HG03575 (cell line): ENCODE measurements around the gene ARHGEF4.
"Not testable (repeated sequence)": the region's sequence is repeated elsewhere in the genome, so short reads cannot be mapped to it uniquely, and the experiment has no call there.

ENCODE experiments used
- ATAC-seq: cut with Tn5 transposase; IDR thresholded peaks from one replicate; pipeline ENCODE4 v1.9.1; 2021; ENCODE audit not compliant: unreplicated experiment, insufficient number of reproducible peaks, low FRiP score; ENCODE audit errors: extremely low read depth

The ARHGEF4 gene

GRCh38 chr2:130901061-130901460, 64.3 kb downstream of the ARHGEF4 start:
- no peak for ATAC-seq

GRCh38 chr2:130901626-130902025, 64.9 kb downstream of the ARHGEF4 start:
- ATAC-seq, result not testable (repeated sequence)

DNA sequence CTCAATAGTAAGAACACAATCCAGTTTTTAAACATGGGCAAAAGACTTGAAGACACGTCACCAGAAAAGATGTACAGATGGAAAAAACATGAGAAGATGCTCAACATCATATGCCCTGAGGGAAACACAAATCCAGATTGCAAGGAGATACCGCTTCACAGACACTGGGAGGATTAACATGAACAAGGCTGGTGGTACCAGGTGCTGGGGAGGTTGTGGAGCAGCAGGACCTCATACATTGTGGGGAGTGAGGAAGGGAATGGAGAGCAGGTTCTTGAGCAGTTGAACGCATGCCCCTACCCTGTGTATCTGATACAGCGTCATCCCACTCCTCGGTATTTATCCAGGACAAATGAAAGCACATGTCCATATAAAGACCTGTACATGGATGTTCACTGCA, 72.1 kb downstream of the ARHGEF4 start:
- no peak for ATAC-seq

- no peak for ATAC-seq
Measured at GRCh38 chr2:130910931-130911330, 74.2 kb downstream of the ARHGEF4 start.

GRCh38 chr2:130911482-130911881, 74.8 kb downstream of the ARHGEF4 start:
- ATAC-seq, result no peak

GRCh38 chr2:130911996-130912395, 75.3 kb downstream of the ARHGEF4 start:
- no peak for ATAC-seq

- ATAC-seq, result no peak
Measured at GRCh38 chr2:130912471-130912870, 75.8 kb downstream of the ARHGEF4 start.

- no peak for ATAC-seq
Measured at GRCh38 chr2:130913891-130914290, 77.2 kb downstream of the ARHGEF4 start.

DNA sequence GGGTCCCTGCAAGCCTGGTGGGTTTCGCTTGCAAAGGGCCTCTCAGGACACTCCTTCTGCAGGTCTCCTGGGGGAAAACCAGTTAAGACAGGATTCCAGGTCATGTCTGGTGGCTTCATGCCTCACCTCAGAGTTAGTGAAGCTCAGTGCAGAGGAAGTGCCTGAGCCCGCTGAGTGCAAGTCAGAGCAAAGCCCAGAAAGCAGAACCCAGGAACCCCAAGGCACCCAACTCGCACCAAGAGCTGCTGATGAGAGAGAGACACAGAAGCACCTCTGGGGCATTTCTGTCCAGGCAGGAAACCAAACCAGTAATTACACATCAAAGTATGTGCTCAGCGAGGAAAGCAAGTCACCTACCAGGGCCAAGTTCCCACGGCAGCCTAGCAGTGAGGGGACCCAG, 78.4 kb downstream of the ARHGEF4 start:
- no peak for ATAC-seq

GRCh38 chr2:130915595-130916437, 79.1 kb downstream of the ARHGEF4 start:
- ATAC-seq, result no peak

GRCh38 chr2:130916438-130916705, 79.7 kb downstream of the ARHGEF4 start:
- no peak for ATAC-seq

GRCh38 chr2:130917006-130917688, 80.4 kb downstream of the ARHGEF4 start:
- no peak for ATAC-seq

DNA sequence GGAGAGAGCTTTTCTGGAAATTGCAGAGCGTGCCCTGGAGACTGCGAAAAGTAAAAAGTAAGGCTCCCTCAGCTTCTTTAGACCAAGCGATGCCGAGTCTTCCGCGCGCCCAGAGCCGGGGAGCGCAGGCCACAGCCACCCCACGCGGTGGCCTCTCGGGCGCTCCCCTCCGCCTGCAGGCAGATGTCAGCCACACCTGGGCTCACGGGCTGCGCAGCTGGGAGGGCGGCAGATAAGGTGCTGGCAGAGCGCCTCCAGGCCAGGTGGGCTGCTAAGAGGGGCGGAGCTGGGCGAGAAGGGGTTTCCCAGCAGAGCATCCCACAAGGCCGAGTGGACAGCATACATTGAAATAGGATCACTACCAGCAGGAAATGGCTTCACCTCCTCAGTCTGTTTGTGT, 81.7 kb downstream of the ARHGEF4 start:
- no peak for ATAC-seq

GRCh38 chr2:130920415-130921163, 83.9 kb downstream of the ARHGEF4 start:
- no peak for ATAC-seq

GRCh38 chr2:130921164-130921476, 84.4 kb downstream of the ARHGEF4 start:
- no peak for ATAC-seq

DNA sequence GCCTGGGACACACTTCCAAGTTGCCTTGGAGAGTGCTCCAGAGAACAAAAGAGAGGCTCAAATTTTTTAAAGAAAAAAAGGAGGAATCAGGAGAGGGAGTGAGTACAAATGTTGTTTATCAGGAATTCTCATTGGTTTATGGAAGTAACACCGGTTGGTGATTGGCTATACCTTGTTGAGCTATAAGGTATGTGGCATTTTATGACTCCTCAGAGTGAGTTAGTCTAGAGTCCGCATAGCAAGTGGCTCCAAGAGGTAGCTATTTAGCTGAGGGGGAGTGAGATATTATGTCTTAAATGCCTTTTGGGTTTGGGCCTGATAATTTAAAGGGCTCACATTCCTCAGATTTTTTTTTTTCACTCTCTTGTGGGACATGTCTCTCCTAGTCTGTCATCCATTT, 85.7 kb downstream of the ARHGEF4 start:
- ATAC-seq, result no peak

DNA sequence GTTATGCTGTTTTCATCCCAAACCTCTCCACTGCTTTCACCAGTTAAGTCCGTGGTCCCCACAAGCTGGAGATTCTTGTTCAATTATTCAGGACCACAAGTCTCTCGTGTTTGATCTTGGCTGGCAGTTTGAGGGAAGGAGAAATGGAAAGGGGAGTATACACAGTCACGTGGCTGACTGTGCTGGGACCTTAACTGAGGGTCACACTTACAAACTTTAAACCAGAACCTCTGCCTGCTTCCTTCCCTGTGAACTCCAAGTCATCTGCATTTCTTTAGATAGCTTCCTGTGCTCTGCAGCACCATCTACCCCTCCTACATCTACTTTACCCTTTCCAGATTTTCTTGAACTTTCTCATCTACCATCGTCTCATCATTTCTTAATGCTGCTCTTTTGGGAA, 91.7 kb downstream of the ARHGEF4 start:
- no peak for ATAC-seq

DNA sequence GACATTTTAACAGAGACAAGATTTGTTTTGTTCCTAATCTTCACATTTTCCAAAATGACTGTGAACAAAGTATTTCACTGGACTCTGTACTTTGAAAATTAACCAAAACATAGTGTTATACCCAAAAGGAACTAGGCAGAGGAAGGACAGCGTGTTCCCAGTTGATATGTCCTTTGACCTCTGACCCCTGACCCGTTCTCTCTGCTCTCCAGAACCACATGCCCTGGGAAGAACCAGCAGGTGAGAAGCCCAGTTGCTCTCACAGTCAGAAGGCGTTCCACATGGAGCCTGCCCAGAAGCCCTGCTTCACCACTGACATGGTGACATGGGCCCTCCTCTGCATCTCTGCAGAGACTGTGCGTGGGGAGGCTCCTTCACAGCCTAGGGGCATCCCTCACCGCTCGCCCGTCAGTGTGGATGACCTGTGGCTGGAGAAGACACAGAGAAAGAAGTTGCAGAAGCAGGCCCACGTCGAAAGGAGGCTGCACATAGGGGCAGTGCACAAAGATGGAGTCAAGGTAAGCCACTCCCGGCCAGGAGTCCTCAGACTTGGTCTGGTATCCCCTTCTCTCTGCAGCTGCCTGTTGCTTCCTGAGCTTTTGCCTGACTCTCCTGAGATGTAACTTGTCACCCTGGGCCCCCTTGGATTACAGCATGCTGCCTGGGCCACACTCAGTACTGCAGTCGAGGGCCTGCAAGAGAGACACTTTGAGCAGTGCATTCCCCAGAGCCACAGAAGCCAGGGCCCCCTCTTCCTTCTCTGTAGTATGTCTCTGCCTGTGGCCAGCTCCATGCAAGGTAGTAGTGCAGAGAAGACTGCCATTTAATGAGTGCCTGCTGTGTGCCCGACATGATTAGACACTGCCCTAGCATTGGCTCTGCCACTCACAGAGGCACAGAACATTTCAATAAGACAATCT, 94.3 kb downstream of the ARHGEF4 start:
- ATAC-seq, result no peak

DNA sequence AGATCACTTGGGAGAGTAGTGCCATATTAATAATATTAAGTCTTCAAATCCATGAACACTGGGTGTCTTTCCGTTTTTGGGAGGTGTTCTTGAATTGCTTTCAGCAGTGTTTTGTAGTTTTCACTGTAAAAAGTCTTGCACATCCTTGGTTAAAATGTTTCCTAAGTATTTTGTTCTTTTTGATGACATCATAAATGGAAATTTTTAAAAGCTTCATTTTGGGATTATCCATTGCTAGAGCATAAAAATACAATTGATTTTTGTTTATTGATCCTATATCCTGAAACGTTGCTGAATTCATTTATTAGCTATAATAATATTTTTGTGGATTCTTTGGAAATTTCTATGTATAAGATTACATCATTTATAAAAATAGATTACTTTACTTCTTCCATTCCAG, 96.8 kb downstream of the ARHGEF4 start:
- no peak for ATAC-seq
